Activated T-cell treated with anti-CD3 and anti-CD28 coated beads for 4 hours (primary cell): ENCODE results near the gene NKPD1.

Experiments
- DNase-seq: peaks from one replicate; pipeline ENCODE4 v3.0.0-alpha.2; 2020

The NKPD1 gene

GRCh38 chr19:45154064-45154827, 6.5 kb downstream of the NKPD1 start:
- DNase-seq = no peak

DNA sequence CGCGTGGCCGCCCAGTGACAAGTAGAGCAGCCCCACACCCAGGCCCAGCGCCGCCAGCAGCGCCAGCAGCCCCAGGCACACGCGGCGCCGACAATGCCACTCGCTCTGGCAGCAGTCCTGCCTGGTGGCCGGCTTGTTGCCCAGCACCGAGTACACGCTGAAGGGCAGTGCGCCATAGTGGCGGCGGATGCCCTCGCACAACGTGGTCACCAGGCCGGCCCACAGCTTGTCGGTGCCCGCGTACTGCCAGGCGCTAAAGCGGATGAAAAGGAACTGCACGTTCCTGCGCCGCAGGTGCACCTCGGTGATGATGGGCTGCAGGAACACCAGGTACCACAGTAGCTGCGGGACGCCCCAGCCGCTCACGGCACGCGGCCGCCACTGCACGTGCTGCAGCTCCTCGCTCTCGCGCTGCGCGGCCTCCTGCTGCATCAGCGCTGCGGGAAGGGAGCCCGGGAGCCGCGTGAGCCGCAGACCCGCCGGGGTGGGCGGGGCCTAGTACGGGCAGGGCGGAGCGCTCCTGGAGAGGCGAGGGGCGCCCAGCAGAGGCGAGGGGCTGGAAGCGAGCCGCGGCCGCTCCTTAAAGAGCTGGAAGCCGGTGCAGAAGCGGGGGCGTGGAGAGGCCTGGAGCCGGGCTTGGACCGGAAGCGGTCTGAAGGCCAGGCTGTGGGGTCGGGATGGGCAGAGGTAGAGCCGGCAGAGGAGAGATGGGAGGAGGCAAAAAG, 7.3 kb downstream of the NKPD1 start:
- DNase-seq = peak; percentile 30

DNA sequence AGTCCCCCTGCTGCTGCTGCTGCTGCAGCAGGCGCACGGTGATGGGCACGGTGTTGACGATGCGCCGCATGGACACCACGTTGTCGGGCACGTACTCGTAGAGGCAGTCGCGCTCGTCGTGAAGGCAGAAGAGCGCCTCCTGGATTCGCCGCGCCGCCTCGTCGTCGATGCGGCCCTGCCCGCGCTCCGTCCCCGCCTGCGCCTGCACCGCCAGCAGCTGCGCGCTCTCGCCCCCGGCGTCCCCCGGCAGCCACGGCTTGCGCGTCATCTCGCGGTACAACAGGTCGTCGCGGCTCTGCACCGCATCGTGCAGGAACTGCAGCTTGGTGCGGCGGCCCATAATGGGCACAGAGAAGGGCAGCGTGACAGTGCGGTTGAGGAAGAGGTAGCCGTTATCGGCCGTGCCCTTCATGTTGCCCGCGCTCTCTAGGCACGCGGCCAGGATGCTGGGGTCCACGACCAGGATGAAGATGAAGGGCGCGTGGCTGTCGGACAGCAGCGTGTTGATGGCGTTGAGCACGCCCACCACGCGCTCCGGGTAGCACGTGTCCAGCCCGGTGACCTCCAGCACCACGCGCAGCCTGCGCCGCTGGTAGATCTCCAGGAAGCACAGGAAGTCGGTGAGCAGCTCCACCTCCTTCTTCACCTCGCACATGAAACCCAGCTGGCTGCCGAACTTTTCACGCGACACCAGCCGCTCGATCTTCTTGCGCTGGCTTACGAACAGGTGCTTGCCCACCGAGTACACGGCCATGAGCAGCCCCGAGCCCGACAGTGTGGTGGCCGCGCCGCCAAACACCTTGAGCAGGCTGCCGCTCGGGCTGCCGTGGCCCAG, 8.1 kb downstream of the NKPD1 start:
- peak; percentile 30 for DNase-seq

GRCh38 chr19:45151821-45152503, 8.8 kb downstream of the NKPD1 start:
- DNase-seq = no peak

GRCh38 chr19:45151320-45151719, 9.5 kb downstream of the NKPD1 start:
- DNase-seq = no peak

- no peak for DNase-seq
Observed at GRCh38 chr19:45150751-45151281, 10.0 kb downstream of the NKPD1 start.

- DNase-seq = no peak
Observed at GRCh38 chr19:45150180-45150579, 10.6 kb downstream of the NKPD1 start.

DNA sequence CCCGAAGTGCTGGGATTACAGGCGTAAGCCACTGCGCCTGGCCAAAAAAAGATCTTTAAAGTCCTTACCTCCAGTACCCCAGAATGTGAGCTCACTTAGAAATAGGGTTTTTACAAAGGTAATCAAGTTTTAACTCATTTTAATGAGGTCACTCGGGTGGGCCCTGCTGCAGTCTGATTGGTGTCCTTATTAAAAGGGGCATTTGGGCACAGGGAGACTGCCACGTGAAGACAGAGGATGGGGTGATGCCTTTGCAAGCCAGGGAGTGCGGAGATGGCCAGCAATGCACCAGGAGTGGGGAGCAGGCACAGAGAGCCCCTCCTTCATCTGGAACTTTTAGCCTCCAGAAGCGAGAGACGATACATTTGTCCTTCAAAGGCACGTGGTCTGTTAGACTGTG, 11.7 kb downstream of the NKPD1 start:
- no peak for DNase-seq

GRCh38 chr19:45147835-45148676, 12.7 kb downstream of the NKPD1 start:
- DNase-seq = no peak

- no peak for DNase-seq
Observed at GRCh38 chr19:45146741-45147205, 14.0 kb downstream of the NKPD1 start.

DNA sequence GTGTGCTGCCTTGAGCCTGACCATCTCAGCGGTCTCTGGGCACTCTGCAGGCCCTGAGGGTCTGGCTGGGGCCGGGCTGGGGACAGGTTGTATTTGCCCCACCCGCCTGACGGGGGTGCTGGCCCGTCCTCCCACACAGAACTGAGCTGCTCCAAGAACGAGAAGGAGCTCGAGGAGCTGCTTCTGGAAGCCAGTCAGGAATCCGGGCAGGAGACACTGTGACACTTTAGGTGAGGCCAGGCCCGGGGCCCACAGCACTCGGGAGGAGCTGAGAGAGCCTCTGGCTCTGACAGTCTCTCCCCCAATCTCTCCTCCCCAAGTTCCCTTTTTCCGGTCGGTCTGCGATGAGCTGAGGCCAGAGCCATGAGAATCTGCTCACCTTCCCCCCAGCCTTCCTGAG, 14.5 kb downstream of the NKPD1 start:
- DNase-seq = no peak

DNA sequence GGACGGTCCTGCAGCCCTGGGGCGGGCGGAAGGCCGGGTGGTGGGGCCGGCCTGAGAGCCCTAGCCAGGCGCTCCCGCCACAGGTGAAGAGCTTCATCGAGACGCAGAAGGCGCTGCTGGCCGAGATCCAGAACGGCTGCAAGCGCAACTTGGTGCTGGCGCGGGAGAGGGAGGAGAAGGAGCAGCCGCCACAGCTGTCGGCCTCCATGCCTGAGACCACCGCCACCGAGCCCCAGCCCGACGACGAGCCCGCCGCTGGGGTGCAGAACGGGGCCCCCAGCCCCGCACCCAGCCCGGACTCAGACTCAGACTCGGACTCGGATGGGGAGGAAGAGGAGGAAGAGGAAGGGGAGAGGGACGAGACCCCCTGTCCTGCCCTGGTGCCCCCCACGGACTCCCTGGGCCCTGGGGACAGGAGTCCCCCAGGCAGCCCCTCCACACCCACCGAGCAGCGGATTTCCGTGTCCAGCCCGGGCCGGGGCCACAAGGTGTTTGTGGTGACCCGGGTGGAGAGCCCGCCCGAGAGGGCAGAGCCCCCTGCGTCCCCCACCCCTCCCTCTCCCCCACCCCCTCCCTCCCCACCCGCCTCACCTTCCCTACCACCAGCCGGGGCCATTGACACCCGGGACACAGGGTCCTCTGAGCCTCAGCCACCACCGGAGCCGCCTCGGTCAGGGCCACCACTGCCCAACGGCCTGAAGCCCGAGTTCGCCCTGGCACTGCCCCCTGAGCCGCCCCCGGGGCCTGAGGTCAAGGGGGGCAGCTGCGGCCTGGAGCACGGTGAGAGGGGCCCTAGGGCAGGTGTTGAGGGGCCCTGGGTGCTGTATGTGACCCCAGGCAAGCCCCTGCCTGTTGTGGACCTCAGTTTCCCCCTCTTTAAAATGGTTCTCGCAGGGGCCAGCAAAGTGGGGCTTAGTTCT, 15.3 kb downstream of the NKPD1 start:
- DNase-seq = no peak

GRCh38 chr19:45144431-45145269, 16.1 kb downstream of the NKPD1 start:
- no peak for DNase-seq

GRCh38 chr19:45142726-45143110, 18.1 kb downstream of the NKPD1 start:
- DNase-seq = no peak

- no peak for DNase-seq
Observed at GRCh38 chr19:45142016-45142725, 18.6 kb downstream of the NKPD1 start.

DNA sequence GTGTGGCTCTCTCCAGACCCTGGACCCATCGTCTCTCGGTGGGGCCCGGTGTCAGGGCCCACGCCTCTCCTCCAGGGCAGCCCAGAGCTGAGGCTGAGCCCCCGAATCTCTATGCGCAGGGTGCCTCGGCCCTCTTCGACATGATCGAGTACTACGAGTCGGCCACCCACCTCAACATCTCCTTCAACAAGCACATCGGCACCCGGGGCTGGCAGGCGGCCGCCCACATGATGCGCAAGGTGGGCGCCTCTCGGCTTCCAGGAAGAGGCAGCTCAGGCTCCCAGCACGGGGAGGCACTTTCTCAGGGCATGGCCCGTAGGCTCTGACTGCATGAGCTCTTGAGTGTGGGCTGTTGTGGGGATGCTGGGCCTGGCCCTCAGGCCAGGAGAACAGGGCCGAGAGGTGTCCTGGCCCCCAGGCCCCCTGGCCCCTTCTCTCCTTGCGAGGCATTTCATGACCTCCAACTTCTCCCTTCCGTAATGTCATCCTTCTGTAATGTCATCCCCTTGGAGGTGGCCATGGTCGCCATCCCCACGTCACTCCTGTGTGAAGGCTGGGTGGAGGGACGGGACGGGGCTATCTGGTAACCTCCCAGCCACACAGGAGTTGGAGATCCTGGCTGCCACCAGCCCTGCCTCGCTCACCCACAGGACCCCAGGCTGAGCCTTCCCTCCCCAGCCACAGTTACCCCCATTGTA, 19.4 kb downstream of the NKPD1 start:
- DNase-seq = no peak

GRCh38 chr19:45140533-45140932, 20.2 kb downstream of the NKPD1 start:
- no peak for DNase-seq

DNA sequence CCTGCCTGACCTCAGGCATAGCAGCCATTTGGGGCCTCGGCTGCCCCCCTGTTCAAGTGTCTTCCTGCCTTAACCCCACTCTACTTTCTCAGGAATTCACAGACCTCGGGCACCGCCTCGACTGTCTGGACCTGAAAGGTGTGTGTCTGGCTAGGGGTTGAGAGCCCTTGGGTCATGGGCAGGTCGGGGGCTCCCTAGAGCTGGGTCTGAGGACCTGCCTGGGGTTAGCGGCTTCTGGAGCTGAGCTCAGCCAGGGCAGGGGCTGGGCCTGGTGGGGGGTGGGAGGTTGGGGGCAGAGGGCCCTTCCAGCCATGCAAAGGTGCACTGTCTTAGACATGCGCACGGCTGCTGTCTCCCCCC, 20.7 kb downstream of the NKPD1 start:
- DNase-seq = no peak
